Activated gamma-delta T cell treated with anti-CD3 and anti-CD28 coated beads, Interleukin-2, amount 50 U/mL, for 16 hours (primary cell): Measurements from ENCODE around the gene GPR89B.
"Not testable (repeated sequence)": the region's sequence is repeated elsewhere in the genome, so short reads cannot be mapped to it uniquely, and the experiment has no call there.

Experiments
- DNase-seq: peaks from one replicate; pipeline ENCODE4 v3.0.0-alpha.2; 2020; ENCODE audit warnings: low read depth

GPR89B gene

DNA sequence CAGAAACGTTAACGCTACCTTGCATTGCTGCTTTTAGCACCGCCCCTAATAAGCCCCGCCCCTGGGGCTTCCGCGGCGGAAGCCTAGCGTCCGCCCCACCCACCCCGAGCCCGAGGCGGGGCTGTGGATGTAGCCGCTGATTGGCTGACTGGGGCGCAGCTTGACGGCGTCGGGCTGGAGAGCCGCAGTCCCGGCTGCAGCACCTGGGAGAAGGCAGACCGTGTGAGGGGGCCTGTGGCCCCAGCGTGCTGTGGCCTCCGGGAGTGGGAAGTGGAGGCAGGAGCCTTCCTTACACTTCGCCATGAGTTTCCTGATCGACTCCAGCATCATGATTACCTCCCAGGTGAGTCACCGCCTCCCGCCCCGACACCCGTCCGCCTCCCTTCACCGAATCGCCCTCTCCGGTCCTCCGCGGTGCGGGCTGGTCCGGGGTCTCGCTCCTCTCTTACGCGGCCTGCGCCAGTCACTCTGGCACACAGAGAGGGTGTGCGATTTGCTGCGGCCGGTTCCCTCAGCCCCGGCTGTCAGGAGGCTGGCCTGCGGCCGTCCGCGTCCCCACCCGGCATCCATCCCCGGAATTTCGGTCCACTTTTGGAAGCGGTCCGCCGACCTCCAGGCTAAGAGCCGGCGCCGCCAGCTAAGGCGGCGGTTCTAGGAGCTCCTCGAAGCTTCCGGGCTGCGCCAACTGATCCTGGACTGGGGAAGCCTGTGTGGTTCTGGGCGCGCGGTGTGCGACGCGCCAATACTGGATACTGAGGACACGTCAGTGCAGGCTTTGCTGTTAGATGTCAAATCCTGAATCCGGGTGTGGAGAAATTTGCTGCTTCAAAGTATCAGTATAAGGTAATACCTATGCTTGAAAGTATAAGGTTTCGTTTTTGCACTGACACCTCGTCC is at the start of gene GPR89B:
TSS of gene GPR89B (plus strand) at position 185 of the 897 bp plus-strand sequence. CDS start at position 302, 117 bp downstream.
- DNase-seq: peak; percentile 90

DNA sequence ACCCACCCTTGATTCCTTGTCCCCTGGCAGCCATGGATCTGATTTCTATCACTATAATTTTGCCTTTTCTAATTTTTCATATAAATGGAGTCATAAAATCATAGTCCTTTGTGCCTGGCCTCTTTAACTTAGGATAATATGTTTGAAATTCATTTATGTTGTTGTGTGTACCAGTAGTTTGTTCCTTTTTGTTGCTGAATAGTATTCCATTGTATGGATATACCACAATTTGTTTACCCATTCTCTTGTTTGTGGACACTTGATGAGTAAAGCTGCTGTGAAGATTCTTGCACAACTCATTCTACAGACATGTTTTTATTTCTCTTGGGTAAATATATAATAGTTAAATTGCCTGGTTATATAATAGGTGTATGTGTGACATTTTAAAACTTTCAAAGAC is 48.3 kb upstream of the GPR89B start:
- DNase-seq: no peak

DNA sequence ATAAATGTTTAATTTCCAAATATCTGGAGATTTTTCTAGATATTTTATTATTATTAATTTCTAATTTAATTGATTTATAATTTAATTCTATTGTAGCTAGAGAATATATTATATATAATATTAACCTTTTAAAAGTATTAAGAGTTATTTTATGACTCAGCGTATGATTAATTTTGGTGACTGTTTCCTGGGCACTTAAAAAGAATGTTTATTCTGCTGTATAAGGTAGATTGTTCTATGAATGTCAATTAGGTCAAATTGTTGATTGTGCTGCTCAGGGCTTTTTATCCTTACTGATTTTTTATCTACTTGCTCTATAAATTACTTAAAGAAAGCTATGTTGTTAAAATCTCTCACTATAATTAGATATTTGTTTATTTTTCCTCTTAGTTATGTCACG is 45.7 kb upstream of the GPR89B start:
- no peak for DNase-seq

DNA sequence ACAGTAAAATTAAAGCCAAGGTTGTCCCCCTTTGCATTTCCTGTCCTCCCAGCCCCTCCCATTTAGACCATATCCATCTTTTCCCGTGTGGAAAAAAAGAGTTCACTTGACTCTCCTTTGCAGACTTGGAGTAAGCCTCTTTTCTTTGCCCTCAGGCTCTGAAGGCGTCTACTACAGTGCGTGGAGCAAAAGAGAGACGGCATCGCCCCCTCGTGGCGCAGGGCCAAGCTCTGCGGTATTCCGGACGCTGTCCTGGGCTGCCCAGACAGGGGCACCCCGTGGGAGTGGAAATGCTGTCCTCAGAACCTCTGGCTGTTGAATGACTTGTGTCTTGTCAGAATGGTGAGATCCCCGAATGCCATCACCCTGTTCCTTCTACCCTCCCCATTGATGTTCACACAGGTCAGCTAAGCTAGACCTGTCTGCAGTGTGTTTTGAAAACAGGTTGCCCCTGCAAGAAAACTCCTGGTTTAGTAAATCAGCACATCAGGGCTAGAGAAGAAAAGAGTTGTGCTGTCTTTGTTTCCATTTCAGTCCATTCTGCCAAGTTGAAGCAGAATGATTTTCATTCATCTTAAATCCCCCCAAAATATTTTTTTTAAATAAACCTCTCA is 37.9 kb upstream of the GPR89B start:
- DNase-seq: peak; percentile 28

DNA sequence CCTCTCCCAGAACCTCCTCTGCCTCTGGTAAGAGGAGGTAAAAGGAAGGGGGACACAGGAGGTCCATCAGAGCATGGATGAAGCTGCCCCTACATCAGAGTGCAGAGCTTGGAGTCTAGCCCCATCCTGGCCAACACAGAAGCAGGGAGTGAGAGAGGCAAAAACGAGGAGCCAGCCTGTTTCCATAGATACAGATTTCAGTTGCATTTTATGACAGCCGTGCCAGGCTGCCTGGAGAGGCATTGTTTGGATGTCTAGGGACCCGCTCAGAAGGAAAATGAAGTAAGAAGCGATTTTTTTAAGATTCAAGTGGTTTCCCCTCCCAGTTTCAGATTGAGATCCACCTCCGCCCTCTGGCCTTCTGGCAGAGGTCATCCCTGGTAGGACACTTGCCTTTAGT is 37.1 kb upstream of the GPR89B start:
- DNase-seq: no peak

DNA sequence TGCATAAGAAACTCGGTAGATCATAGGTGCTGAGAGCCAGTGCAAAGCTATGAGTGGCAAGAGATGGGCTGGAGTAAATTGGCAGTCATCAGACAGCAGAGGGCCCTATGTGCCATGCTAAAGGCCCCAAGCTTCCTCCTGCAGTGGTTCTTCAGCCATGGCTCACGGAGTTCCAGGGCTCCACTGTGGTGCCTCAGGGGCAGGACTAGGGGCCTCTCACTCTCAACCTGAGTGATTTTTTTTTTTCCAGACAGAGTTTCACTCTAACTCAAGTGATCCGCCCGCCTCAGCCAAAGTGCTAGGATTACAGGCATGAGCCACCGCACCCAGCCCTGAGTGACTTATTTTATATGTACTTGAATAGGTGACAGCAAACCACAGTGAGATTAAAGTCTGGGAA is 36.0 kb upstream of the GPR89B start:
- DNase-seq: no peak

DNA sequence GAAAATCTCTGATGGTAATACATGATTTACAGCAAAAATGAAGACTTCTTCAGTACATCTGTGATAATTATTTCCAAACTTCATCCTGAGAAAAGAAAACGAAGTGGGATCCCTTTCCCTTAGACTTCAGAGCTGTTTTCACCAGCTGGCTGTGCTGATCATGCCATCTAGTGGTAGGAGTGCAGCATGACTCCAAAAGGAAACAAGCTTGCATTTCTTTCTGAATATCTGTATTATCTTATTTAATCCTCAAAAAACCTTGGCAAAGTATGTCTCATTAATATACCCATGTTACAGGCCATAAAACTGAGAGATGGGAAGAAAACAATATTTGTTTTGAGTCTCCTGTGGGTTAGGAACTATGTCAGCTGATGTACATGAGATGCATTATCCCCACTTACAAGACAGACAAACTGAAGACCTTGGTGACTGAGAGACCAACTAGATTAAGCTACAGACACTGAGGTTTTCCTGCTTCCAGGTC is 35.4 kb upstream of the GPR89B start:
- no peak for DNase-seq

DNA sequence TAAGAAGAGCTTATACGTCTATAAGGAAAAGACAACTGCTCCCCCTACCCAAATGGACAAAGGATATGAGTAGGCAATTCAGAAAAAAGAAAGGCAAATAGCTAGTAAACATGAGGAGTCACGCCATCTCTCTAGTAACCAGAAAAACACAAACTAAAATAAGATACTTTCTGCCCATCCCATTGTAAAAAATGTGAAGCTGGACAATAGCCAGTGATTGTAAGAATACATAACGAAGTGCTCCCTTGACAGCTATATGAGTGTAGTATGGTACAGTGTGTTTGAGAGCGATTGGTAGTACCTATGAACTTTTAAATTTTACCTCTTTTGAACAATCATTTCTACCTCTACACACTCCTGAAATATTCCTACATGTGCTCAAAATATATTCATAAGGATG is 33.1 kb upstream of the GPR89B start:
- no peak for DNase-seq

DNA sequence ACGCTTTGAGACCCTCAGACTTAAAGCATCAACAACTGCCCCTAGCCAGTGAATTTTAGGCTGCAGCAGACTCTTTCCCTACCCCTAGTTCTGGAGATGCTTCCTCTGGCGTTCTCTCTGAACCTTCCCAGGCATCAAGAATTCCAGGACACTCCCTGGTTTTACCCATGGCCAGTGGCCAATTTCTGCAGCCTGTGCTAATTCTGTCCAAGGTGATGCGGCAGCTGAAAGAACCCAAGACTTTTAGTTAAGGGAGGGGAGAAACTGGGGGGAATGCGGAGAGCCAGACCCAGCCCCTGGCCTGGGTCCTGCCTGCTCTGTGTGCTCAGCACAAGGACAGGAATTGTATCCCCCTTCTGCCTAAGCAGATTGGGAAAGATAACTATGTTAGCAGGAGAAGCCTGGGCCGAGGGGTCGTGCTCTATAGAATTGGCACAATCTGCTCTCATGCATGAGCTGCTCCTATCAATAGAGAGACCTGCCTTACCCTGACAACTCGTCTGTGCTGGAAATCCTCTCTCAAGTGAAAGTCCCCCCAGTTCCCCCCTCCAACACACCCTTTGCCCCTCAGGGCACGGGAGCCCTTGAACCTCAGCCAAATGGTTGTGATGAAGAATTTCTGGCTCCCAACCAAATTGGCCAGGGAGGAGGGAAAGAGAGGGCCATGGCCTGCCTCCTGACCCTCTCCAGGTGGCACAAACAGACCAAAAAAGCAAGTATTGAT is 31.0 kb upstream of the GPR89B start:
- no peak for DNase-seq

DNA sequence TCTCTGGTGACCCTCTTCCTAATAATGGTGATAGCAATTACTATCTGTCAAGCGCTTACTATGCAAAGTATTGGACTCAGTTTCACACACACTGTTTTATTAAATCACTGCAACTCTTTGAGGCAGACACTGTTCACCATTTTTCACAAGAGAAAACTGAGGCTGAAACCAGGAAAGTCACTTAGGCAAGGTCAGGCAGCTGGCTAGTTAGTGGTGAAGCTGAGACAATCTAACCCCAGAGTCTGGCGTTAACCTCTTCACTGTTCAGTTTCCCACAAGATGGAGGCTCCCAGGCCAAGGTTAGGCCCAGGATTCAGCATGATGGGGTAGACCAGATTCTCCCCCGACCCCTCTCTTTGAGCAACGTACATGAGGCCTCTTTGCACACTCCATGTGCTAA is 30.4 kb upstream of the GPR89B start:
- DNase-seq: no peak

DNA sequence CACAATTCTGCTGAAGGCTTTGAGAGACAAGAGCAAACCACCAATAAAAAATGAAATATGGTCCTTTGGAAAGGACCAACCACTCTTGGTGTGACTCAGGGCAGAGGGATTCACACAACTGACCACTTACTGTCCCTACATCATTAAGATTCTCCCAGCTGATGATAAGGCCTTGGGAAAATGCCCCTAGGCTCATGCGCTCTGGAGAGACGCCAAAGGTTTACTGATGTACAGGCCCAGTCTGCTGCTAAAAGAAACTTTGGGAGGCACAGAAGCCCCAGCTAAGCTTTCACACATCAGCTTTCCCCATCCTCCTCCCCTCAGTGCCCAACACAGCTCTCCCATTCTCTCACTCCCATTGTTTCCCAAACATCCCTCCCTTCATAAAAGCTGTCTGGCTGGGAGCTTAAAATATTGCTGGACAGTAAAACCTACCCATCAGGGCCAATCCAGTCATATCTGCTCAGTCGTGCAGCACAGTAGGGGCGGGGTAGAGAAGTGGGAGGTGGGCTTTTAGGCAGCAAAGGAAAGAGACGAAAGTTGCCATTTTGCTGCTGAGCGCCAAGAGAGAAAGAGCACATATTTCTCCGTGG is 25.9 kb upstream of the GPR89B start, which contains the start of gene GJA8:
TSS of gene GJA8 (plus strand) at position 543 of the 593 bp plus-strand sequence. CDS start 5,161 bp downstream, outside the sequence.
- no peak for DNase-seq

DNA sequence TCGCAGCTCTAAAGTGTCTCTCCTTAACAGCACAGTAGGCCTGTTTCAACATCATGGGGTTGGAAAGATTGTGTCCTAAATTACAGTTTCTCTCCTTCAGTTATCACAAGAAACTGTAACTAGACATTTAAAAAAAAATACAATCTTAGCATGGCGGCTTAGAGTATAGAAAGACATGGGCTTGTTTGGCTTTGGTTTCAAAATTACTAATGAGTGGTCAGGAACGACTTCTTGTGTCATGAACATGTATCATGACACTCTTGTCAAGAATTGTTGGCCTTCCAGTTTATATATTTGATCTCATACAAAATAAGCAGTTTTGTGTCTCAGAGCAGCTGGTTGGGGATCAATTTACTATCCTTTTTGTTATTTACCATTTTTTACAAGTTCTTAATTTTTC is 23.5 kb upstream of the GPR89B start:
- no peak for DNase-seq

DNA sequence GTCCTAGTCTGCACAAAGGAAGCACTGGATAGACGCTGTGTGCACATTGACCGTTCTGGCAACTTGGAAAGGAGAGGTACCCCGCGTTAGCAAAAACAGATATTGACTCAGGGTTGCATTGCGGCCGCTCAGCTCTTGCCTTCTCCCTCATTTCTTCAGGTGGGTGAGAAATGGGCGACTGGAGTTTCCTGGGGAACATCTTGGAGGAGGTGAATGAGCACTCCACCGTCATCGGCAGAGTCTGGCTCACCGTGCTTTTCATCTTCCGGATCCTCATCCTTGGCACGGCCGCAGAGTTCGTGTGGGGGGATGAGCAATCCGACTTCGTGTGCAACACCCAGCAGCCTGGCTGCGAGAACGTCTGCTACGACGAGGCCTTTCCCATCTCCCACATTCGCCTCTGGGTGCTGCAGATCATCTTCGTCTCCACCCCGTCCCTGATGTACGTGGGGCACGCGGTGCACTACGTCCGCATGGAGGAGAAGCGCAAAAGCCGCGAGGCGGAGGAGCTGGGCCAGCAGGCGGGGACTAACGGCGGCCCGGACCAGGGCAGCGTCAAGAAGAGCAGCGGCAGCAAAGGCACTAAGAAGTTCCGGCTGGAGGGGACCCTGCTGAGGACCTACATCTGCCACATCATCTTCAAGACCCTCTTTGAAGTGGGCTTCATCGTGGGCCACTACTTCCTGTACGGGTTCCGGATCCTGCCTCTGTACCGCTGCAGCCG is 20.3 kb upstream of the GPR89B start:
- DNase-seq: no peak

DNA sequence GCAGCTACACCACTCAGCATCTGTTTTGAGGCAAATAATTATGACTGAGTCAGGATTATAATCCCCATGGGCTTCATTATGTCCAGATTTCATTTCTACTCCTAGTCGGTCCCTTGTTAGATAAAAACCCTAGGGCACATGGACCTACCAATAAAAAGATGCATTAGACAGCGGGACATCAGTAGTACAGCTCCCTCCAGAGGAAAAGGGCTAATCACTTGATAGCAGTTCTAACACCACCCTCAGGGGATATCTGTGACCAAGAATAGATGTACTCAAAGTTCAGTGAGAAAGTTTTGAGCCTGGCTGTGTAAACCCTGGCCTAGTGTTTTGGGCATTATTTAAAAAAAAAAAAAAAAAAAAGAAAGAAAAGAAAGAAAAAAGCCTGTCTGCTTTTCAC is 15.7 kb upstream of the GPR89B start:
- no peak for DNase-seq

DNA sequence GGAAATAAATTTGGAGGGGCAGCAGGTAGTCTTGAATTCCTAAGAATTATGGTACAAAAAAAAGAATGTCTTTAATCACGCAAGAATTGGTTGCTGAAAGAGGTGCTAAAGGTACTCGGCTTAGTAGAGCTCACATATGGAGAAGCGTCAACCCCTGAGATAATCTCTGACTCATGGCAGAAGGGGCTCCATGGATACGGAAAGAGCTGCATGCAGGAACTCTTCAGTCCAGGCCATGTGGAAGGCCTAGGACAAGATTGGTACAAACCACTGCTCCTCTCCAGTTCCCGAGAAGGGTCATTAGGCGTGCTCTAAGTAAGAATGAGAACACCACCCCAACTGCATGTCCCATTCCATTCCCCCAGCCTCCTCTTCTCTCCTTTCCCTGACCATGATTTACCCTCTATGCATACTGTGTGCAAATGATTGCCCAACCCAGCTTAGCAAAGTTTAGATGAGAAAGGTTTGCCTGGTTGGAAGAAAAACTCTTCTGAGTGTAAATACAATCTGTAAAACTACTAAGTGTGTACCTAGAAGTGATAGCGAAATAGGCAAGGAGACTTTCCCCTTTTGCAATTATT is 14.8 kb upstream of the GPR89B start:
- no peak for DNase-seq

DNA sequence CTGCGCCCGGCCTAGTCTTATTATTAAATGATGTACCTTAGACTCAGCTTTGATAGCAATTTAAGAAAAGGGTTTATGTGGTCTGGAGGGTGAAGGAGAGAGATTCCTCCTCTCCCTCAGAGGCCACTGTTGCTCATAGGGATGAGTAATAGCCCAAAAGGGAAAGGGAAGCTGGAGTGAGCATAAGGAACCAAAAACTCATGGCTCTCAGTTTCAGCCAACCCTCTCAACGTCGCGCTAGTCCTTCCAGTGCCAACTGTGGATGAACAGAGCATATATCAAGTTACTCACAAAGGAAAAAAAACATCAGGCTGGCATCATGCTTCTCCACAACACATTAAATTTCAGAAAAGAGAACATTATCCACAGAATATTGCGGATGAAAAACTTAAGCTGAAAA is 8.3 kb upstream of the GPR89B start:
- no peak for DNase-seq

DNA sequence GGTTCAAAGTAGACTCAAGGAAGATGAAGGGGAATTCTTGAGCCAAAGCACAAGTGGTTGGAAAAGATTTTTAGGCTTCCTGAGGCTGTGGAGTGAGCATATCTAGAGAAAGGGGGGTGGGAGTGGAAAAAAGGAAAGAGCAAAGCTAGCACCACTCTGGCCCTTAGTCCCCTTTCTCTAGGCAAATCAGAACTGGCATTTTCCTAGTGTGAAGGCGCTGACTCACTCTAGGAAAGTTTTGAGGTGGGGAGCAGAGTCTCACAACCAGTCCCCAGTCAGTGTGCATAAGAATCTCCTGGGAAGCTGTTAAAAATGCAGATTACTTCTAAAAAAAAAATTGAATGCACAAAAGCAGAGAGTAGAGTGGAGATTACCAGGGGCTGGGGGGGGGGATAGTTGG is 3.4 kb upstream of the GPR89B start:
- DNase-seq: no peak

DNA sequence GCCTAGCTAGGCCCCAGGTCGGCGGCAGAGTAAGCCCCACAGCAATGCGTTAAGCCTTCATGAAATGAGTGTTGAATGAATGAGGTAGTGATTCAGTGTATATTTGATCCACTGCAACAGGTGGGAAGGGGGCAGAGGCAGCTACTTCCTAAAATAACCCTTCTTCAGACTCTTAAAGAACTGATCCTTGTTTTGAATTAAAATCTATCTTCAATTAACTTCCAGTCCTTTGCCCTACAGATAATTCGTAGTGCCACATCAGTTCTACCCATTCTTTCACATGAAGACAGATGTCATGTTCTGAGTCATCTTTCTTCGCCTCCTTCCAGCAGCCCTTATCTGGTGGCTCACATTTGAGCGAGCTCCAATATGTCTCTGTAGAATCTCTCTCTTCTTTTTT is 1.0 kb upstream of the GPR89B start:
- not testable (repeated sequence) for DNase-seq

DNA sequence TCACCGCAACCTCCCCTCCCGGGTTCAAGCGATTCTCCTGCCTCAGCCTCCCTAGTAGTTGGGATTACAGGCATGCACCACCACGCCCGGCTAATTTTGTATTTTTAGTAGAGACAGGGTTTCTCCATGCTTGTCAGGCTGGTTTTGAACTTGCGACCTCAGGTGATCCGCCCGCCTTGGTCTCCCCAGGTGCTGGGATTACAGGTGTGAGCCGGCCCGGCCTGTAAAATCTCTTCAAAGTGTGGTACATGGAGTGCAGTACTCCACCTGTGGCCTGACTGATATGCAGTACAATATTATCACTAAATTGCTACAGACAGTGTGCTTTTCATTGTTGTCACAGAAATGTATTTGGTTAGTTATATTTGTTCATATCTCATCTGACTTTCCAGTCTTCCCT is 531 bp upstream of the GPR89B start:
- DNase-seq: not testable (repeated sequence)

DNA sequence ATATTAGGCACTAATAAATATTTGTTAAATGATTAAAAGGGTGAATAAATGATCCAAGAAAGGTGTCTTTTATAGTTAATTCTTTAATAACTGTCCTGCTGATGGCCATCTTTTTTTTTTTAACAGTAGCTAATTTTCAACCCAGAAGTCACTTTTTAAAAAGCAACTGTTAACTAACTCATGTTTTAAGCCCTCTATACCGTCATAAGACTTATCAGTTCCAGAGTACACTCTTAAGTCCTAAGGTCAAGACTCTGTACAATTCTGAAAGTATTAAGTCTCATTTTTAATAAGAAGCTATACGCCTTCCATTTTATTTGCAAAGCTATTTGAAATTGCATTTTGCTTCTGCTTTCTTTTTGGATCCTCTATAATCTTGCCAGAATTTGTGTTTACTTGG is 2.9 kb downstream of the GPR89B start:
- DNase-seq: not testable (repeated sequence)

DNA sequence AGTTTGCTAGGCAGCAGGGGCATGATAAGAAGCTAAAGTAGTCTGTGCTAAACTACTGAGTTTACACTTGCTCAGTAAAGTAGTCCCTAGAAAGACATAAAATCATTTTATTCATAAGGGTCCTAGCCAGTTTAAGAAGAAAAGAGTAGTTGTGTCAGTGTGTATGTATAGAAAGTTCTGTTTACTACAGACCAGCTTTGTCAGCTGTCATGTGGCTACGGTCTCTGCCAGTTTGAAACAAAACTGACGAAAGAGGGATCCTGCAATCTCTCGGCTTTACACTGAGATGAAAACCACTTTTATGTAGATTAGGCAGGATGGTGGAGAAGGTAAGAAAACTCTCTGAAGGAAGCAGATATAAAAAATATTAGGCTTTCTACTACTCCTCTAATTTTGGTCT is 7.1 kb downstream of the GPR89B start:
- DNase-seq: not testable (repeated sequence)
